Peyer's patch (tissue), 4 donors: ENCODE data around the gene CWC27.

ENCODE experiments used
- CTCF ChIP-seq, 6 experiments: fragments of 450-650 bp in 4 of 6; fragments of 200-600 bp in 2 of 6; sonication (generic) in 1 of 6; IDR thresholded peaks; one replicate each; pipeline ENCODE4 v1.5.1; 2017 to 2019; ENCODE audit warnings: antibody characterized with exemption in 6 of 6, mild to moderate bottlenecking in 3 of 6, moderate library complexity in 1 of 6
- POLR2A ChIP-seq, 2 donors: fragments of 450-650 bp; IDR thresholded peaks; one replicate each; pipeline ENCODE4 v1.5.1; 2017; ENCODE audit warnings: antibody characterized with exemption in 2 of 2, mild to moderate bottlenecking in 2 of 2, moderate library complexity in 2 of 2

- no peak for TF ChIP-seq CTCF (IDR thresholded peaks at IDR 0.05)
- TF ChIP-seq POLR2A (IDR thresholded peaks at IDR 0.05), result no peak
These were observed 244.4 kb downstream of the CWC27 start for GRCh38 chr5:65013166-65013565.
